HCT116 (cell line): Measurements from ENCODE around the gene MOB2. TPM values are rescaled to one million over a fixed set of nuclear protein-coding genes. Genes with fewer than 3 reads are reported as not detected.

Experiments
- ATAC-seq: fragments of 200-7000 bp; cut with Tn5 transposase; 2 replicates; pipeline ENCODE4 v1.9.1; 2020; ENCODE audit warnings: mild to moderate bottlenecking, moderate library complexity
- BruUV-seq: library from RNA; stranded (reverse); fragments of 400-500 nt; replicated peaks from 2 replicates; lab custom pipeline; 2021; lab: Mats Ljungman, UMichigan
- CTCF ChIA-PET: fragments of 300-600 bp; sonication (Branson Sonifier 250); formaldehyde crosslinking; loops from one replicate; lab custom pipeline; 2021; ENCODE audit warnings: antibody characterized with exemption; lab: Charles Lee
- POLR2A ChIA-PET: fragments of 300-600, 350-600 bp; sonication (Branson Sonifier 250); formaldehyde crosslinking; loops from one replicate; lab custom pipeline; 2021; ENCODE audit warnings: antibody characterized with exemption; lab: Charles Lee
- RAD21 ChIA-PET, 2 experiments: fragments of 300-600 bp; sonication (Branson Sonifier 250); formaldehyde crosslinking; loops; one replicate each; lab custom pipeline; 2023; ENCODE audit warnings: low total read pairs in 2 of 2; ENCODE audit not compliant: uncharacterized antibody in 2 of 2, unreplicated experiment in 2 of 2, low non-redundant PET in 1 of 2; lab: Charles Lee
- DNase-seq: peaks from one replicate; pipeline ENCODE4 v3.0.0-alpha.2; 2010; ENCODE audit warnings: low read depth, low spot score
- H2AFZ ChIP-seq: fragments of 200-600 bp; shearing (Covaris generic), sonication (generic); 2 replicates; pipeline ENCODE4 v1.6.1; 2017; ENCODE audit warnings: low read depth, mixed run types, mixed read lengths, antibody characterized with exemption, low read length; ENCODE audit not compliant: poor library complexity, severe bottlenecking
- H3K27ac ChIP-seq: 2 replicates; pipeline ENCODE4 v1.5.1; 2012; ENCODE audit warnings: low read depth, low read length
- H3K27me3 ChIP-seq: fragments of 200-600 bp; sonication (generic); 2 replicates; pipeline ENCODE4 v1.6.1; 2016; ENCODE audit warnings: mixed run types, low read length, mixed read lengths; ENCODE audit not compliant: insufficient read depth
- H3K36me3 ChIP-seq, 2 experiments: fragments of 200-500 bp in 1 of 2; fragments of 200-600 bp in 1 of 2; sonication (Bioruptor generic) in 1 of 2; sonication (generic) in 1 of 2; 2 replicates each; pipeline versions ENCODE4 v1.5.1 to v1.6.1; 2014 to 2016; ENCODE audit warnings: low read length in 2 of 2, inconsistent platforms in 1 of 2, mixed read lengths in 1 of 2, mixed run types in 1 of 2; ENCODE audit not compliant: insufficient read depth in 2 of 2, control insufficient read depth in 1 of 2
- H3K4me1 ChIP-seq, 2 experiments: fragments of 200-600 bp in 1 of 2; sonication (generic) in 1 of 2; 2 replicates each; pipeline versions ENCODE4 v1.5.1 to v1.6.1; 2012 to 2017; ENCODE audit warnings: low read length in 2 of 2, inconsistent platforms in 1 of 2, mild to moderate bottlenecking in 1 of 2, mixed read lengths in 1 of 2, mixed run types in 1 of 2, moderate library complexity in 1 of 2; ENCODE audit not compliant: insufficient read depth in 2 of 2, control insufficient read depth in 1 of 2
- H3K4me2 ChIP-seq: fragments of 200-600 bp; sonication (generic); 2 replicates; pipeline ENCODE4 v1.6.1; 2017; ENCODE audit warnings: mixed run types, low read length, mixed read lengths
- H3K4me3 ChIP-seq, 2 experiments: fragments of 200-600 bp in 1 of 2; sonication (generic) in 1 of 2; replicated peaks in 1 of 2; 2 replicates each; pipeline ENCODE4 v1.5.1; 2011 to 2016; ENCODE audit warnings: low read length in 2 of 2, control low read depth in 1 of 2, low read depth in 1 of 2, mild to moderate bottlenecking in 1 of 2, mixed read lengths in 1 of 2, mixed run types in 1 of 2
- H3K79me2 ChIP-seq: fragments of 200-600 bp; sonication (generic); 2 replicates; pipeline ENCODE4 v1.6.1; 2017; ENCODE audit warnings: mild to moderate bottlenecking, mixed run types, low read length, moderate library complexity, mixed read lengths; ENCODE audit not compliant: insufficient read depth
- H3K9ac ChIP-seq: fragments of 200-600 bp; sonication (generic); 2 replicates; pipeline ENCODE4 v1.6.1; 2016; ENCODE audit warnings: low read length, mixed read lengths
- H3K9me2 ChIP-seq: fragments of 200-600 bp; sonication (generic), shearing (Covaris generic); 2 replicates; pipeline ENCODE4 v1.6.1; 2017; ENCODE audit warnings: mixed run types, mild to moderate bottlenecking, moderate library complexity; ENCODE audit not compliant: insufficient read depth
- H3K9me3 ChIP-seq, 2 experiments: fragments of 200-500 bp in 1 of 2; fragments of 200-600 bp in 1 of 2; sonication (Bioruptor generic) in 1 of 2; sonication (generic) in 1 of 2; 2 replicates each; pipeline ENCODE4 v1.6.1; 2014 to 2017; ENCODE audit warnings: low read length in 2 of 2, mixed read lengths in 2 of 2, inconsistent platforms in 1 of 2, low read depth in 1 of 2, mild to moderate bottlenecking in 1 of 2, mixed run types in 1 of 2, moderate library complexity in 1 of 2; ENCODE audit not compliant: control insufficient read depth in 1 of 2, insufficient read depth in 1 of 2
- H4K20me1 ChIP-seq: fragments of 200-600 bp; sonication (generic), shearing (Covaris generic); 2 replicates; pipeline ENCODE4 v1.6.1; 2017; ENCODE audit warnings: mixed run types, mild to moderate bottlenecking, moderate library complexity; ENCODE audit not compliant: insufficient read depth
- CBX3 ChIP-seq: IDR thresholded peaks from 2 replicates; pipeline ENCODE4 v1.6.1; 2012; ENCODE audit warnings: low read depth
- CEBPB ChIP-seq: IDR thresholded peaks from 2 replicates; pipeline ENCODE4 v1.6.1; 2012; ENCODE audit warnings: low read depth
- EZH2 ChIP-seq: fragments of 200-600 bp; sonication (generic); IDR thresholded peaks from 2 replicates; pipeline ENCODE4 v1.6.1; 2017; ENCODE audit warnings: antibody characterized with exemption, mixed run types
- TCF7L2 ChIP-seq: IDR thresholded peaks from 2 replicates; pipeline ENCODE4 v1.7.0; 2011; ENCODE audit warnings: borderline replicate concordance, inconsistent platforms; ENCODE audit not compliant: insufficient read depth, insufficient read length; ENCODE audit errors: extremely low read depth
- ZFX ChIP-seq: fragments of 450-650 bp; IDR thresholded peaks from 2 replicates; pipeline ENCODE4 v1.6.1; 2017
- intact Hi-C: fragments of 100-400 bp; cut with micrococcal nuclease; formaldehyde crosslinking; loops from 2 replicates; pipeline ENCODE4 v1.10.0; 2022
- total RNA-seq: library from RNA; stranded (reverse); gene quantifications from one replicate; pipeline ENCODE4 v1.2.1, GENCODE V29; 2021; ENCODE audit not compliant: unreplicated experiment

The MOB2 gene
- total RNA-seq, 1 experiment from 2014 or later = 25.7 TPM

- intact Hi-C loops = no loop called here
- ChIA-PET POLR2A (no interaction called here), RAD21 (no interaction called here), CTCF (no interaction called here)
- Histone ChIP-seq H3K4me3 (no peak overlapping the region), H3K4me1 (peaks cover 3 to 7% of the 10 kb centered on the region in 2 experiments; a peak in 3 of 4 replicates), H4K20me1 (no peaks in the 10 kb centered on the region), H3K9ac (no peak overlapping the region), H3K4me2 (no peak overlapping the region), H3K36me3 (no peaks in the 10 kb centered on the region), H3K27ac (no peak overlapping the region), H3K79me2 (no peaks in the 10 kb centered on the region), H3K27me3 (no peaks in the 10 kb centered on the region), H2AFZ (no peak overlapping the region), H3K9me2 (no peaks in the 10 kb centered on the region), H3K9me3 (no peaks in the 10 kb centered on the region)
- DNase-seq (no peak), ATAC-seq (no peak)
- BruUV-seq = no TSS peak
- TF ChIP-seq CEBPB = no peak
- TF ChIP-seq ZFX = no peak
Measured at GRCh38 chr11:1456596-1457325, 29.8 kb downstream of the MOB2 start.

GRCh38 chr11:1456176-1456575, 30.4 kb downstream of the MOB2 start:
- no peak for TF ChIP-seq EZH2
- no peak for TF ChIP-seq TCF7L2
- no peak for TF ChIP-seq CBX3
- ChIA-PET RAD21 (no interaction called here), POLR2A (no interaction called here), CTCF (no interaction called here)
- H3K9me3 ChIP-seq = no peaks in the 10 kb centered on the region
- no peak overlapping the region for H3K9ac ChIP-seq
- peaks cover 3 to 7% of the 10 kb centered on the region in 2 experiments; a peak in 3 of 4 replicates for H3K4me1 ChIP-seq
- H4K20me1 ChIP-seq = no peaks in the 10 kb centered on the region
- H3K79me2 ChIP-seq = no peaks in the 10 kb centered on the region
- H2AFZ ChIP-seq = no peak overlapping the region
- no peak for DNase-seq
- no peak overlapping the region for H3K4me3 ChIP-seq
- no peaks in the 10 kb centered on the region for H3K9me2 ChIP-seq
- no peak for ATAC-seq
- no peaks in the 10 kb centered on the region for H3K36me3 ChIP-seq
- no peak overlapping the region for H3K4me2 ChIP-seq
- H3K27ac ChIP-seq = no peak overlapping the region
- H3K27me3 ChIP-seq = no peaks in the 10 kb centered on the region
- BruUV-seq = no TSS peak
- intact Hi-C loops = no loop called here
